GM21360 (cell line): ENCODE results near the gene IFNA4.
"Not testable (repeated sequence)": the region's sequence is repeated elsewhere in the genome, so short reads cannot be mapped to it uniquely, and the experiment has no call there.

Experiments used
- ATAC-seq: cut with Tn5 transposase; IDR thresholded peaks from one replicate; pipeline ENCODE4 v1.9.1; 2021; ENCODE audit warnings: mild to moderate bottlenecking, moderate library complexity; ENCODE audit not compliant: unreplicated experiment

IFNA4 gene

DNA sequence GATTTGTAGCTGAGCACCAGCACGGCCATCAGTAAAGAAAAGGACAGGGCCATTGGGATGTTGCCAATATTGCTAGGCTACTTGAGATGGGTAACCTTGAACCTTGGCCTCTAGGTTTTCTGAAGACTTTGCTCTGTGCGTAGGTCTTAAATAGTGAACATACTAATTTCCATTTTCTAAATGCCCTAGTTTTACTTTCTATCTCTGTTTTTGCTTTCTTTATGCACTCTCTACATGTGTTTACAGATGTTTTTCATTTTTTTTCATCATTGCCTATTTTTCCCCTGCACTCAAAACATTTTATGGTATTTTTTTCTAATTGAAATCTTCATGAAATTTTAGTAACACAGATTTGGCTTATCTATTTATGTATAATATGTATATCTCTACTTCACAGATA is 20.8 kb downstream of the IFNA4 start, which contains the start of gene IFNA21:
Gene IFNA21, minus strand, starts transcription at position 101 of the 400 bp plus-strand sequence. Its CDS starts 48 bp downstream, at position 53.
- ATAC-seq = not testable (repeated sequence)

DNA sequence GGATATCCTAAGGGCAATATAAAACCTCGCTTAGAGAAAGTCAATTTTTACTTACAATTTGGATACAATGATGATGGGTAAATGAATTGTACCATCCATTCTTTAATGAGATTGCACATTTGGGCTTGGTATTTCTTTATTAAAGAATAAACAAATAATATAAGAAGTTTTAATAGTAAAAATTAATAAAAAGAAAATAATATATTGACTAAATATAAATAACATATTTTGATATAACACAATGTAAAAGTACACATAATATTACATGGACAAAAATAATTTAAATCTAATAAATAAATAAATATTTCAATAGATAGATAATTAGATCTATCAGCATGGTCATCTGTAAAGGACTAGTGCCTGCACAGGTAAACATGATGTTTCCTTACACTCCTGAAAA is 21.9 kb downstream of the IFNA4 start:
- no peak for ATAC-seq

DNA sequence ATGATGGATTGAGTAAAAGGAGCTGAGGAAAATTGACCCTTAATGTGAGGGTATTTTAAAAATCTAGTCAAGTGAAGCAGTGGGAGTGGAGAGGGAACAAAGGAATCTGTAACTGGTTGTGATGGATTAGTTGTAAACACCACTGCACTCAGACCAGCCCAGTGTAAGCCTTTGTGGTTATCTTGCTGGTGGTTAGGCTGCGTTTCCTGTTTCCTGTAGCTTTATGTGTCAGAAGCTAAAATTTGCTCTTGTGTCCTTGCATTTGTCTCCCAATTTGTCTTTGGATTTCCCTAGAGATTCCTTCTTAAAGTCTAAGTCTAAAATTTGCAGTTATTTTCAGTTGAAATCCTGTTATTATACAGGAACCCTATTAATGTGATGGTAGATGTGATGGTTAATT is 27.2 kb downstream of the IFNA4 start:
- peak; percentile 91 for ATAC-seq

DNA sequence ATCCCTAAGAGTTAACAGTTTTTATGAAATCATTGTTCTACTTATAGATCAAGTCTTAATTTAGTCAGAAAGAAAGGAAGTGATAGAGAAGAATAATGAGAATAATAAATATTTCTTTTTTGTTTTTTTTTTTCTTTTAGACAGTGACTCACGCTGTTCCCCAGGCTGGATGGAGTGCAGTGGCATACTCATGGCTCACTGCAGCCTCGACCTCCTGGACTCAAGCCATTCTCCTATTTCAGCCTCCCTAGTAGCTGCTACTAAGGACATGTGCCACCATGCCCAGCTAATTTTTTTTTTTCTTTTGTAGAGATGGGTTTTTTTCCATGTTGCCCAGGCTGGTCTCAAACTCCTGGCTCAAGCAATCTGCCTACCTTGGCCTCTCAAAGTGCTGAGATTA is 31.9 kb downstream of the IFNA4 start:
- no peak for ATAC-seq

DNA sequence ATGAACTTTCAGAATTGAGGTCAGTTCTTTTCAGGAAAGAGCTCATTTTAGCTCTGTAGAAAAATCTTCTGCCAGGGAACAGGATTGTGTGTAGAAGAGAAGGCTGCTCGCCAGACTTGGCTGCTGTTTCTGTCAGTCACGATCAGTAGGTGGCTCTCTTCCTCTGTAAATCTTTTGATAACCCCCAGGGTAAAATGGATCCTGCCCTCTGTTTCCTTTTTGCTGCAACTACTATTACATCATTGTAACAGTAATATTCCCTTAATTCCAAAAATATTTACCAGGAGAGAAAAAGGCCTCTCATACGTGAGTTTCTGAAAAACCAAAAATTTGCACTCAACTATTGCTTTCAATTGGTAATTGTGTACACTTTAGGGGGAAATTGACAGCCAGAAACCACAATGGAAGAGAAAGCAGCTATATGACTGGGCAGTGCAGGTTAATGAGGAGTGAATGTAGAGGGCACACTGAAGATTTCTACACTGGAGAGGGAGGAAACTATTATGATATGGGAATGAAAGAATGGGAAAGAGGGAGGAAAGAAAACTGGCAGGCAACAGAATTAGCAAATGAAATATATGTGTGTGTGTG is 33.3 kb downstream of the IFNA4 start:
- ATAC-seq = peak; percentile 84

DNA sequence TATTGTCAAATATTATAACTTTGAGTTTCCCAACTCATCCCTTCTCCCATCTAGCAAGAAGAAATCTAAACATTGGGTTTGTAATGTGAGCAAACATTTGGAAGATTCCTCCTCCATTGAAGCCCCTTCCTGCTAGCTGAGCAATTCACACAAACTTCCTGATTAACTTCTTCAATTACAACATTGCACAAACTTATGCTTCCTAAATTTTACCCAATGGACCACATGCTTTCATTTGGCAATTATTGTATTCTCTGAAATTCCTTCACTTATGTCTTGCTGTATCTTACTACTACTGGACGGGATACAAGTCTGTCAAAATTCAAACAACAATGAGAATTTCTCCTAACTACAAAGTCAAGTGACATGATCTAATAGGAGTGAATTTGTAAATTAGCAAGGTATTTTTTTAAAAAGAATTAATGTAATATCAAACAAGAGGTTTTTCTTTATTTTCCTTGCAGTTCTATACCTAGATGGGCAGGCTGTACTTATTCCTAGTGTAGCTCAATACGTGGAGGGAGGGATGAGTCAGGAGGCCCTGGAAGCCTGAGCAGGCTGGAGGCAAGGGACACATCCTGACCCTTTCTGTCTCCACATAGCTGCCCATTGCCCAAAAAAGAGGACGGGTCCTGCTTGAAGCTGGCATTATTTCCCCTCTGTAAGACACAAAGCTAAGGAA is 33.9 kb downstream of the IFNA4 start:
- ATAC-seq = peak; percentile 23

DNA sequence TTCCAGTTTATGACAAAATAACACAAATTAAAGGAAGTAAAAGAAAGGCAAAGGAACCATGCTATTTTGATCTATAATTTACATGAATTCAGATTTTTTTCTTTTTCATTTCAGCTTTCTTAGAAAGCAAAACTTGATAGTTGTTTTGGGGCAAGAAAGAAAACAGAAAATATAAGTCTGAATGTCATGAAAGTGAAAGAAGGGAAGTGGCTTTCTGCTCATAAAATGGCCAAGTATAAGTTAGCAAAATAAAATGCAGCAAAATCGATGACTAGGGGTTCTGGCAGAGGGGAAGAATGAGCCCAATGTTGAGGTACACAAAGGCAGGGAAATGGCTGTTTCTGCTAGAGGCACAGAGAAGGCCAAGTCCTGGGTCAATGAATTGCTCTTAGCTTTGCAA is 42.8 kb downstream of the IFNA4 start:
- peak; percentile 70 for ATAC-seq

DNA sequence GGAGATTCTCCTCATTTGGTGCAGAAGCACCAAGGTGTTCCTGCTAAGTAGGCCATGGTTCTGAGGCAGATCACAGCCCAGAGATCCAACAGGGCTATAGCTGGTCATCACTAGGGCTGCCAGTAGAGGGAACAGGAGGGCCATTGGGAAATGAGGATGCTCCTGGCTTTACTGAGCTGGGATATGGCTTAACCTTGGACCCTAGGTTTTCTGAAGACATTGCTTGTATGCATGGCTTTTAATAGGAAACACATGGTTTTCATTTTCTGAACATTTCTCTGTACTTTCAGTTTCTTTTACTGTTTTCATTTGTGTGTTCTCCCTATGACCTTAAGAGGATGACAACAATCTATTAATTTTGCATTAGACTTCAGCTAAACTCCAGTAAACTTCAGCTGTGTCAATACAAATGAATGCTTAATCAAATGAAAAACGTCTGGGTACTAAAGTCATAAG is 45.9 kb downstream of the IFNA4 start, which contains the start of gene IFNW1:
Gene IFNW1, minus strand, starts transcription at position 406 of the 456 bp plus-strand sequence. Its CDS starts 262 bp downstream, at position 144.
- ATAC-seq = peak; percentile 54

DNA sequence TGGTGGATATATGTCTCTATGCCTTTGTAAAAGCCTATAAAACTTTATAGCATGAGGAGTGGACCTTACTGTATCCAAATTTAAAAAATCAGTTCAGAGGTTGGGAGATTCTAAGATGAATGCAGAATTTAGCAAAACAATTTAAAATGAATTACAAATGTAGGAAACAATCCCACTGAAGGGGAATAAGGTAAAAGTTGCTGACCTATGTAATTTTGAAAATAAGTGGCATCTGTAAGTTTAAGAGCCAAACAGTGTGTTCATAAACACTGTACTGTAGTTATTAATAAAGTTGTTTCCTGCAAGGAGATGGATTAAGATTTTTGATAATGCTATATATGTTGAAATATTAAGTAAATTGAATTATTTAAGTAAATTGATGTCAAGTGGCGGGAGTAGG is 50.4 kb downstream of the IFNA4 start:
- no peak for ATAC-seq
